Measurements from ENCODE around the gene TBC1D2B.

GRCh38 chr15:78064544-78064943, 13.0 kb downstream of the TBC1D2B start:
- TF ChIP-seq CTCF (IDR thresholded peaks at IDR 0.05) = no peak
- TF ChIP-seq POLR2A (IDR thresholded peaks at IDR 0.05) = no peak

All from testis (tissue), 2 donors.